A549 (cell line): Measurements from ENCODE around the gene MIB1. TPM values are rescaled to one million over a fixed set of nuclear protein-coding genes. Genes with fewer than 3 reads are reported as not detected.
"Not testable (repeated sequence)": the region's sequence is repeated elsewhere in the genome, so short reads cannot be mapped to it uniquely, and the experiment has no call there.

Experiments
- ATAC-seq, 2 experiments: fragments of 200-7000 bp in 1 of 2; fragments of >200 bp in 1 of 2; cut with Nextera tagmentation in 1 of 2; cut with Tn5 transposase in 1 of 2; 3 replicates each; pipeline versions ENCODE4 v1.8.0 to v1.9.1; 2018 to 2020; ENCODE audit warnings: mild to moderate bottlenecking in 1 of 2, moderate library complexity in 1 of 2
- CTCF ChIA-PET: fragments of 300-600 bp; sonication (Branson Sonifier 250); formaldehyde crosslinking; extraction: SDS; loops from one replicate; lab custom pipeline; 2021; ENCODE audit warnings: antibody characterized with exemption, inconsistent platforms; lab: Yijun Ruan, JAX
- POLR2A ChIA-PET: fragments of 350-600 bp; formaldehyde crosslinking; extraction: SDS; loops from one replicate; lab custom pipeline; 2021; ENCODE audit warnings: antibody characterized with exemption, inconsistent platforms; lab: Yijun Ruan, JAX
- DNase-seq, 2 experiments: peaks; one replicate each; pipeline versions ENCODE4 v3.0.0 to v3.0.0-alpha.2; 2011 to 2016; ENCODE audit warnings: low read depth in 1 of 2, low spot score in 1 of 2
- FAIRE-seq: peaks from 2 replicates; lab custom pipeline; 2011; peaks lifted over from hg19 to GRCh38; lab: Jason Lieb, UNC
- H3K27ac ChIP-seq, 2 experiments: fragments of >200 bp; sonication (Bioruptor Twin); formaldehyde crosslinking; 3 replicates each; pipeline ENCODE4 v1.5.1; 2016 to 2017
- H3K4me1 ChIP-seq: fragments of >200 bp; sonication (Bioruptor Twin); formaldehyde crosslinking; 3 replicates; pipeline ENCODE4 v1.6.1; 2016
- H3K4me2 ChIP-seq: fragments of >200 bp; sonication (Bioruptor Twin); formaldehyde crosslinking; 3 replicates; pipeline ENCODE4 v1.6.1; 2016
- H3K4me3 ChIP-seq: fragments of >200 bp; sonication (Bioruptor Twin); formaldehyde crosslinking; 3 replicates; pipeline ENCODE4 v1.5.1; 2016
- H3K9me3 ChIP-seq: fragments of >200 bp; sonication (Bioruptor Twin); formaldehyde crosslinking; 3 replicates; pipeline ENCODE4 v1.6.1; 2016
- BHLHE40 ChIP-seq: IDR thresholded peaks from 2 replicates; pipeline ENCODE4 v1.6.1; 2012; ENCODE audit warnings: low read depth, low read length, inconsistent platforms
- CHD4 ChIP-seq: fragments of 200-600 bp; sonication (generic); IDR thresholded peaks from 2 replicates; pipeline ENCODE4 v1.6.1; 2016; ENCODE audit warnings: antibody characterized with exemption, mild to moderate bottlenecking, borderline replicate concordance
- EHF ChIP-seq: fragments of 250-450 bp; sonication (Bioruptor Pico); IDR thresholded peaks from 2 replicates; pipeline ENCODE4 v1.5.0; 2020; ENCODE audit warnings: mild to moderate bottlenecking
- EP300 ChIP-seq, 2 experiments: fragments of >200 bp; sonication (Bioruptor Twin); formaldehyde crosslinking; IDR thresholded peaks; 2 replicates in 1 of 2; 3 replicates in 1 of 2; pipeline ENCODE4 v1.6.1; 2016 to 2017
- ESRRA ChIP-seq: fragments of 150-350 bp; IDR thresholded peaks from 2 replicates; pipeline ENCODE4 v1.6.1; 2014; ENCODE audit warnings: mild to moderate bottlenecking, low read length, borderline replicate concordance
- FOSL2 ChIP-seq, 2 experiments: fragments of 450-650 bp in 1 of 2; fragments of >200 bp in 1 of 2; sonication (Bioruptor Twin) in 1 of 2; formaldehyde crosslinking; IDR thresholded peaks; 2 replicates each; pipeline versions ENCODE4 v1.5.0 to v1.6.1; 2016 to 2020; ENCODE audit warnings: mild to moderate bottlenecking in 1 of 2, moderate library complexity in 1 of 2
- FOXS1 ChIP-seq: fragments of 250-450 bp; sonication (Bioruptor Pico); IDR thresholded peaks from 2 replicates; pipeline ENCODE4 v1.5.0; 2020; ENCODE audit warnings: mild to moderate bottlenecking, moderate library complexity
- HEYL ChIP-seq: fragments of 250-450 bp; sonication (Bioruptor Pico); IDR thresholded peaks from 2 replicates; pipeline ENCODE4 v1.8.0; 2021; ENCODE audit warnings: mild to moderate bottlenecking, moderate library complexity
- HOXA7 ChIP-seq: fragments of 250-450 bp; sonication (Bioruptor Pico); IDR thresholded peaks from 2 replicates; pipeline ENCODE4 v1.5.0; 2020; ENCODE audit warnings: mild to moderate bottlenecking, moderate library complexity
- JUNB ChIP-seq: fragments of >200 bp; sonication (Bioruptor Twin); formaldehyde crosslinking; IDR thresholded peaks from 2 replicates; pipeline ENCODE4 v1.6.1; 2016
- MAFK ChIP-seq: fragments of 450-650 bp; IDR thresholded peaks from 2 replicates; pipeline ENCODE4 v1.6.1; 2014; ENCODE audit not compliant: partially characterized antibody
- MAZ ChIP-seq: fragments of 150-350 bp; IDR thresholded peaks from 2 replicates; pipeline ENCODE4 v1.6.1; 2014; ENCODE audit warnings: antibody characterized with exemption, low read depth, low read length, borderline replicate concordance
- MYC ChIP-seq: IDR thresholded peaks from 2 replicates; pipeline ENCODE4 v1.6.1; 2012; ENCODE audit warnings: mild to moderate bottlenecking, inconsistent platforms, low read length, improper control_type of control experiment, borderline replicate concordance
- NFE2L2 ChIP-seq: fragments of 150-350 bp; conservative IDR thresholded peaks from 2 replicates; pipeline ENCODE4 v1.6.1; 2014; ENCODE audit warnings: low read length
- PHF8 ChIP-seq: fragments of 200-600 bp; sonication (generic); IDR thresholded peaks from 2 replicates; pipeline ENCODE4 v1.6.1; 2016; ENCODE audit warnings: low read depth, mild to moderate bottlenecking, antibody characterized with exemption, moderate library complexity, borderline replicate concordance
- POLR2A ChIP-seq: IDR thresholded peaks from 2 replicates; pipeline ENCODE4 v1.6.1; 2012; ENCODE audit warnings: mild to moderate bottlenecking, low read length
- POLR2AphosphoS2 ChIP-seq: conservative IDR thresholded peaks from 2 replicates; pipeline ENCODE4 v1.6.1; 2012; ENCODE audit warnings: low read length, improper control_type of control experiment, inconsistent platforms
- RAD21 ChIP-seq, 2 experiments: fragments of >200 bp in 1 of 2; sonication (Bioruptor Twin) in 1 of 2; formaldehyde crosslinking in 1 of 2; IDR thresholded peaks in 1 of 2; conservative IDR thresholded peaks in 1 of 2; 2 replicates in 1 of 2; 3 replicates in 1 of 2; pipeline ENCODE4 v1.6.1; 2012 to 2018; ENCODE audit warnings: inconsistent platforms in 1 of 2
- RFX5 ChIP-seq: fragments of 450-650 bp; IDR thresholded peaks from 2 replicates; pipeline ENCODE4 v1.7.1; 2014; ENCODE audit warnings: antibody characterized with exemption, mild to moderate bottlenecking, moderate library complexity
- RNF2 ChIP-seq: fragments of 200-600 bp; sonication (generic); IDR thresholded peaks from 2 replicates; pipeline ENCODE4 v1.6.1; 2016; ENCODE audit warnings: low read depth, mild to moderate bottlenecking, antibody characterized with exemption, moderate library complexity, borderline replicate concordance
- SMC3 ChIP-seq: fragments of >200 bp; sonication (Bioruptor Twin); formaldehyde crosslinking; IDR thresholded peaks from 3 replicates; pipeline ENCODE4 v1.6.1; 2018; ENCODE audit warnings: inconsistent platforms
- TFCP2L1 ChIP-seq: fragments of 250-450 bp; sonication (Bioruptor Pico); IDR thresholded peaks from 2 replicates; pipeline ENCODE4 v1.5.0; 2021; ENCODE audit warnings: mild to moderate bottlenecking
- ZC3H11A ChIP-seq: fragments of 450-650 bp; IDR thresholded peaks from 2 replicates; pipeline ENCODE4 v1.6.1; 2014; ENCODE audit warnings: antibody characterized with exemption, mild to moderate bottlenecking
- ZFP36 ChIP-seq: fragments of 450-650 bp; IDR thresholded peaks from 2 replicates; pipeline ENCODE4 v1.6.1; 2014; ENCODE audit warnings: borderline replicate concordance; ENCODE audit not compliant: partially characterized antibody
- ZNF302 ChIP-seq: fragments of 250-450 bp; sonication (Bioruptor Pico); IDR thresholded peaks from 2 replicates; pipeline ENCODE4 v1.9.0; 2021; ENCODE audit warnings: inconsistent platforms, mild to moderate bottlenecking, moderate library complexity
- WGBS: methylation state at CpG from one replicate; pipeline ENCODE4 v1.1.6; 2017; ENCODE audit errors: missing lambda C conversion rate; 5-methylcytosine and 5-hydroxymethylcytosine counted together
- polyA plus RNA-seq, 4 experiments: library from polyadenylated mRNA; depleted of rRNA in 3 of 4; stranded (reverse); fragments of >200 nt; fragmentation: RNase III in 1 of 4; extraction: RNeasy Plus Mini Kit Qiagen cat#74134 plus additional on column Dnase treatment in 1 of 4; gene quantifications; 2 replicates in 3 of 4; 3 replicates in 1 of 4; pipeline ENCODE4 v1.2.3, GENCODE V29; 2011 to 2017
- TF ChIP-seq, protein P1 (sequence below): fragments of >200 bp; sonication (Bioruptor Twin); formaldehyde crosslinking; IDR thresholded peaks from 3 replicates; pipeline ENCODE4 v1.5.1; 2016
- TF ChIP-seq, protein P2 (sequence below): fragments of >200 bp; sonication (Bioruptor Twin); formaldehyde crosslinking; IDR thresholded peaks from 2 replicates; pipeline ENCODE4 v1.6.1; 2016
- TF ChIP-seq, protein P3 (sequence below): fragments of 150-350 bp; IDR thresholded peaks from 2 replicates; pipeline ENCODE4 v1.6.1; 2014; ENCODE audit warnings: low read depth, mild to moderate bottlenecking, low read length

Gene MIB1
- polyA plus RNA-seq, 2 of the 4 experiments (the other 2 are of a cell fraction) = 9.6 to 22.2 TPM

DNA sequence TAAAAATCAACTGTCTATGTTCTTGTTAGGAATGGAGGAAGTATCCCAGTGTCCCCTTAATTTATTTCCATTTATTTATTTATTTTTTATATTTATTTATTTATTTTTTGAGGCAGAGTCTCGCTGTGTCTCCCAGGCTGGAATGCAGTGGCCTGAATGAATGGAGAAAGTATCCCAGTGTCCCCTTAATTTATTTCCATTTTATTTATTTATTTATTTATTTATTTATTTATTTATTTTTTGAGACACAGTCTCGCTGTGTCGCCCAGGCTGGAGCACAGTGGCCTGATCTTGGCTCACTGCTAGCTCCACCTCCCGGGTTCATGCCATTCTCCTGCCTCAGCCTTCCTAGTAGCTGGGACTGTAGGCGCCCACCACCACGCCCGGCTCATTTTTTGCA, 34.1 kb downstream of the MIB1 start:
- ATAC-seq = no peak
- 93% methylated on average over 7 of the region's 7 CpGs for WGBS
- H3K4me2 ChIP-seq = no peak overlapping the region
- no peaks in the 10 kb centered on the region for H3K9me3 ChIP-seq
- POLR2A ChIA-PET = no interaction called here
- no peak for DNase-seq
- no peak for FAIRE-seq
- 0 out of 3 replicates have a peak, but pooled peaks cover 3% of the 10 kb centered on the region for H3K4me1 ChIP-seq
- CTCF ChIA-PET = no interaction called here
- no peak overlapping the region for H3K27ac ChIP-seq
- TF ChIP-seq ZC3H11A (peak; percentile 8; the same call in 1 of the 2 replicates), SMC3 (no peak), CHD4 (no peak), ZNF302 (no peak), TFCP2L1 (CRISPR knock-in tag) (no peak), JUNB (no peak), MAZ (no peak)
- no peak overlapping the region for H3K4me3 ChIP-seq

DNA sequence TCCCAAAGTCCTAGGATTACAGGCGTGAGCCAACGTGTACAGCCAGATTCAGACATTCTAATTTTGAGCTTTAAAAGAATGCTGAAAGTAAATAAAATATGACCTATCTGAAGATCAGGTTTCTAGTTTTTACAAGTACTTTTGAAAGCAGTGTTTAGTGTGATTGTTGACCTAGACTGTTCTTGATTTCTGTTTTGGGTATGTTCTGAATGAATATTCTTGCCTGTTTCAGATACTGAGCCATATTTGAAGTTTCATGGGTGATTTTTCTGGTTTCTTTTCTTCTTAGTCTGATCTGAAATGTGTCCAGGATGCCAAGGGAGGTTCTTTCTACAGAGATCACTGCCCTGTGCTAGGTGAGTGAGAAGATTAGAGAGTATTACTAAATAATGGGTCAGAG, 37.2 kb downstream of the MIB1 start:
- 62% methylated on average over 2 of the region's 2 CpGs for WGBS
- H3K4me3 ChIP-seq = no peak overlapping the region
- ChIA-PET CTCF (no interaction called here), POLR2A (no interaction called here)
- FAIRE-seq = no peak
- no peak for ATAC-seq
- 0 out of 3 replicates have a peak, but pooled peaks cover 3% of the 10 kb centered on the region for H3K4me1 ChIP-seq
- H3K4me2 ChIP-seq = no peak overlapping the region
- no peak for TF ChIP-seq HEYL (CRISPR knock-in tag)
- TF ChIP-seq POLR2AphosphoS2 = no peak
- TF ChIP-seq RFX5 = no peak
- TF ChIP-seq RAD21 (conservative IDR thresholded peaks at IDR 0.05 in 1 of 2, IDR thresholded peaks at IDR 0.05 in 1 of 2) = no peak
- TF ChIP-seq ESRRA = no peak
- no peak for TF ChIP-seq EP300 (IDR thresholded peaks at IDR 0.05)
- TF ChIP-seq, protein P1, sequence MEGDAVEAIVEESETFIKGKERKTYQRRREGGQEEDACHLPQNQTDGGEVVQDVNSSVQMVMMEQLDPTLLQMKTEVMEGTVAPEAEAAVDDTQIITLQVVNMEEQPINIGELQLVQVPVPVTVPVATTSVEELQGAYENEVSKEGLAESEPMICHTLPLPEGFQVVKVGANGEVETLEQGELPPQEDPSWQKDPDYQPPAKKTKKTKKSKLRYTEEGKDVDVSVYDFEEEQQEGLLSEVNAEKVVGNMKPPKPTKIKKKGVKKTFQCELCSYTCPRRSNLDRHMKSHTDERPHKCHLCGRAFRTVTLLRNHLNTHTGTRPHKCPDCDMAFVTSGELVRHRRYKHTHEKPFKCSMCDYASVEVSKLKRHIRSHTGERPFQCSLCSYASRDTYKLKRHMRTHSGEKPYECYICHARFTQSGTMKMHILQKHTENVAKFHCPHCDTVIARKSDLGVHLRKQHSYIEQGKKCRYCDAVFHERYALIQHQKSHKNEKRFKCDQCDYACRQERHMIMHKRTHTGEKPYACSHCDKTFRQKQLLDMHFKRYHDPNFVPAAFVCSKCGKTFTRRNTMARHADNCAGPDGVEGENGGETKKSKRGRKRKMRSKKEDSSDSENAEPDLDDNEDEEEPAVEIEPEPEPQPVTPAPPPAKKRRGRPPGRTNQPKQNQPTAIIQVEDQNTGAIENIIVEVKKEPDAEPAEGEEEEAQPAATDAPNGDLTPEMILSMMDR = no peak
- TF ChIP-seq HOXA7 (CRISPR knock-in tag) = no peak
- TF ChIP-seq FOSL2 (IDR thresholded peaks at IDR 0.05) = no peak
- no peak for TF ChIP-seq FOSL2 (CRISPR knock-in tag; IDR thresholded peaks at IDR 0.05)
- TF ChIP-seq, protein P2, sequence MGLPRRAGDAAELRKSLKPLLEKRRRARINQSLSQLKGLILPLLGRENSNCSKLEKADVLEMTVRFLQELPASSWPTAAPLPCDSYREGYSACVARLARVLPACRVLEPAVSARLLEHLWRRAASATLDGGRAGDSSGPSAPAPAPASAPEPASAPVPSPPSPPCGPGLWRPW = no peak
- no peak for TF ChIP-seq RNF2
- TF ChIP-seq FOXS1 (CRISPR knock-in tag) = no peak
- TF ChIP-seq ZFP36 = no peak
- TF ChIP-seq POLR2A = no peak
- TF ChIP-seq MAFK = no peak
- no peak for TF ChIP-seq MAZ
- no peak for TF ChIP-seq NFE2L2
- DNase-seq = no peak
- no peak overlapping the region for H3K27ac ChIP-seq
- no peaks in the 10 kb centered on the region for H3K9me3 ChIP-seq

DNA sequence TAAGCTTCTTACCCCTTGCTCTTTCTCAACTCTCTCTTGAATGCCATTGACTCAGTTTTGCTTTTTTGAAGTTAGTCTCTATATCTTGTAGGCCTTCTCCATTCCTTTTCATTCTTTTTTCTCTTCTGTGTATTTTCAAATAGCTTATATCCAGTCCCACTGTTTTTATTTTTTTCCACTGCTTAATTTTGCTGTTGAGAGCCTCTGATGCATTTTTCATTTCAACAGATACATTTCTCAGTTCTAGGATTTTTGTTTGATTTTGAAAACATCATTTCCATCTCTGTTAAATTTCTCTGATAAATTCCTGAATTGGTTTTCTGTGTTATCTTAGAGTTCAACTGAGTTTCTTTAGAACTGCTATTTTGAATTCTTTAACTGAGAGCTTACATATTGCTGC, 45.9 kb downstream of the MIB1 start:
- H3K9me3 ChIP-seq = no peaks in the 10 kb centered on the region
- POLR2A ChIA-PET = no interaction called here
- H3K4me2 ChIP-seq = no peak overlapping the region
- DNase-seq = no peak
- no peak for FAIRE-seq
- CTCF ChIA-PET = interaction anchor here (0.7 to 2.5 kb wide), 2 partner anchors 15 to 37 kb away, joined by 3 to 6 read pairs; no protein-coding TSS in a partner anchor
- H3K4me3 ChIP-seq = no peak overlapping the region
- ATAC-seq = no peak
- TF ChIP-seq PHF8 (no peak), ESRRA (no peak), BHLHE40 (no peak), EHF (CRISPR knock-in tag) (no peak), POLR2A (no peak), MYC (no peak), JUNB (no peak), RAD21 (conservative IDR thresholded peaks at IDR 0.05 in 1 of 2, IDR thresholded peaks at IDR 0.05 in 1 of 2) (no peak)
- TF ChIP-seq, protein P3, sequence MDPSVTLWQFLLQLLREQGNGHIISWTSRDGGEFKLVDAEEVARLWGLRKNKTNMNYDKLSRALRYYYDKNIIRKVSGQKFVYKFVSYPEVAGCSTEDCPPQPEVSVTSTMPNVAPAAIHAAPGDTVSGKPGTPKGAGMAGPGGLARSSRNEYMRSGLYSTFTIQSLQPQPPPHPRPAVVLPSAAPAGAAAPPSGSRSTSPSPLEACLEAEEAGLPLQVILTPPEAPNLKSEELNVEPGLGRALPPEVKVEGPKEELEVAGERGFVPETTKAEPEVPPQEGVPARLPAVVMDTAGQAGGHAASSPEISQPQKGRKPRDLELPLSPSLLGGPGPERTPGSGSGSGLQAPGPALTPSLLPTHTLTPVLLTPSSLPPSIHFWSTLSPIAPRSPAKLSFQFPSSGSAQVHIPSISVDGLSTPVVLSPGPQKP = no peak
- H3K27ac ChIP-seq = no peak overlapping the region
- H3K4me1 ChIP-seq = no peaks in the 10 kb centered on the region

DNA sequence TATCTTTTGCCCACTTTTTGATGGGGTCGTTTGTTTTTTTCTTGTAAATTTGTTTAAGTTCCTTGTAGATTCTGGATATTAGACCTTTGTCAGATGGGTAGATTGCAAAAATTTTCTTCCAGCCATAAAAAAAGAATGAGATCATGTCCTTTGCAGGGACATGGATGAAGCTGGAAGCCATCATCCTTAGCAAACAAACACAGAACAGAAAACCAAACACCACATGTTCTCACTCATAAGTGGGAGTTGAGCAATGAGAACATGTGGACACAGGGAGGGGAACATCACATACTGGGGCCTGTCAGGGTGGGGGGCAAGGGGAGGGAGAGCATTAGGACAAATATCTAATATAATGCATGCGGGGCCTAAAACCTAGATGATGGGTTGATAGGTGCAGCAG, 55.5 kb downstream of the MIB1 start:
- CTCF ChIA-PET, H3K9me3 ChIP-seq, FAIRE-seq, H3K4me3 ChIP-seq, DNase-seq, H3K4me1 ChIP-seq, H3K27ac ChIP-seq, ATAC-seq, POLR2A ChIA-PET, H3K4me2 ChIP-seq: not testable (repeated sequence)
- 54% methylated on average over 2 of the region's 2 CpGs for WGBS
